HEK293 (cell line): ENCODE measurements around the gene SMR3B.

Experiments
- CTCF ChIA-PET: fragments of 350-600 bp; formaldehyde crosslinking; extraction: SDS; loops from one replicate; lab custom pipeline; 2021; ENCODE audit warnings: antibody characterized with exemption; lab: Yijun Ruan, JAX
- POLR2A ChIA-PET: fragments of 300-600 bp; formaldehyde crosslinking; extraction: SDS; loops from one replicate; lab custom pipeline; 2020; ENCODE audit warnings: antibody characterized with exemption, inconsistent platforms; lab: Yijun Ruan, JAX
- H3K27ac ChIP-seq: fragments of 200-500 bp; sonication (Bioruptor generic); 2 replicates; pipeline ENCODE4 v1.5.1; 2014; ENCODE audit warnings: low read depth, low read length, control low read depth, inconsistent platforms; ENCODE audit errors: extremely low read depth
- H3K36me3 ChIP-seq, 2 experiments: fragments of 200-500 bp in 1 of 2; sonication (Bioruptor generic) in 1 of 2; 1 replicate in 1 of 2; 2 replicates in 1 of 2; pipeline ENCODE4 v1.5.1; 2014 to 2017; ENCODE audit warnings: inconsistent platforms in 2 of 2, low read length in 2 of 2; ENCODE audit not compliant: control insufficient read depth in 2 of 2, insufficient read depth in 1 of 2
- H3K4me1 ChIP-seq: fragments of 200-500 bp; sonication (Bioruptor generic); 2 replicates; pipeline ENCODE4 v1.5.1; 2014; ENCODE audit warnings: mild to moderate bottlenecking, low read length, inconsistent platforms; ENCODE audit not compliant: control insufficient read depth, insufficient read depth
- H3K4me3 ChIP-seq: 2 replicates; pipeline ENCODE4 v1.5.1; 2011; ENCODE audit warnings: low read depth, mild to moderate bottlenecking, control low read depth, low read length, moderate library complexity
- H3K9me3 ChIP-seq: fragments of 200-500 bp; sonication (Bioruptor generic); 2 replicates; pipeline ENCODE4 v1.5.1; 2014; ENCODE audit warnings: low read depth, low read length, inconsistent platforms; ENCODE audit not compliant: control insufficient read depth, insufficient read depth
- AEBP2 ChIP-seq: fragments of 450-650 bp; formaldehyde crosslinking; IDR thresholded peaks from 2 replicates; pipeline ENCODE4 v1.5.1; 2016; ENCODE audit warnings: missing biosample characterization, missing genetic modification characterization, borderline replicate concordance
- EGR2 ChIP-seq: fragments of 450-650 bp; formaldehyde crosslinking; IDR thresholded peaks from 2 replicates; pipeline ENCODE4 v1.5.1; 2016; ENCODE audit warnings: low read depth, missing biosample characterization, missing genetic modification characterization
- OSR2 ChIP-seq: fragments of 450-650 bp; formaldehyde crosslinking; IDR thresholded peaks from 2 replicates; pipeline ENCODE4 v1.5.1; 2016; ENCODE audit warnings: missing biosample characterization, missing genetic modification characterization
- REST ChIP-seq: fragments of 450-650 bp; formaldehyde crosslinking; IDR thresholded peaks from 2 replicates; pipeline ENCODE4 v1.5.1; 2016; ENCODE audit warnings: missing biosample characterization, missing genetic modification characterization
- WT1 ChIP-seq: fragments of 450-650 bp; formaldehyde crosslinking; IDR thresholded peaks from 2 replicates; pipeline ENCODE4 v1.5.1; 2016; ENCODE audit warnings: missing biosample characterization, missing genetic modification characterization
- ZBTB1 ChIP-seq: fragments of 450-650 bp; formaldehyde crosslinking; IDR thresholded peaks from 2 replicates; pipeline ENCODE4 v1.5.1; 2016; ENCODE audit warnings: missing biosample characterization, missing genetic modification characterization
- ZBTB6 ChIP-seq: fragments of 450-650 bp; formaldehyde crosslinking; IDR thresholded peaks from 2 replicates; pipeline ENCODE4 v1.5.1; 2017; ENCODE audit warnings: missing biosample characterization, missing genetic modification characterization
- ZNF112 ChIP-seq: fragments of 450-650 bp; formaldehyde crosslinking; IDR thresholded peaks from 2 replicates; pipeline ENCODE4 v1.5.0; 2017; ENCODE audit warnings: missing biosample characterization, missing genetic modification characterization
- ZNF2 ChIP-seq: fragments of 450-650 bp; formaldehyde crosslinking; IDR thresholded peaks from 2 replicates; pipeline ENCODE4 v1.5.1; 2016; ENCODE audit warnings: missing biosample characterization, missing genetic modification characterization
- ZNF391 ChIP-seq: fragments of 450-650 bp; formaldehyde crosslinking; IDR thresholded peaks from 2 replicates; pipeline ENCODE4 v1.5.1; 2016; ENCODE audit warnings: low read depth, missing biosample characterization, missing genetic modification characterization, borderline replicate concordance
- ZNF433 ChIP-seq: fragments of 450-650 bp; formaldehyde crosslinking; IDR thresholded peaks from 2 replicates; pipeline ENCODE4 v1.5.1; 2016; ENCODE audit warnings: missing biosample characterization, missing genetic modification characterization, low read depth
- ZNF48 ChIP-seq: fragments of 450-650 bp; formaldehyde crosslinking; IDR thresholded peaks from 2 replicates; pipeline ENCODE4 v1.5.1; 2016; ENCODE audit warnings: missing biosample characterization, missing genetic modification characterization
- ZNF514 ChIP-seq: fragments of 450-650 bp; formaldehyde crosslinking; IDR thresholded peaks from 2 replicates; pipeline ENCODE4 v1.5.1; 2016; ENCODE audit warnings: missing biosample characterization, missing genetic modification characterization
- ZNF521 ChIP-seq: fragments of 450-650 bp; formaldehyde crosslinking; IDR thresholded peaks from 2 replicates; pipeline ENCODE4 v1.5.1; 2017; ENCODE audit warnings: missing biosample characterization, mild to moderate bottlenecking, missing genetic modification characterization
- ZNF544 ChIP-seq: fragments of 450-650 bp; formaldehyde crosslinking; IDR thresholded peaks from 2 replicates; pipeline ENCODE4 v1.5.0; 2017; ENCODE audit warnings: missing biosample characterization, missing genetic modification characterization
- ZNF561 ChIP-seq: fragments of 450-650 bp; IDR thresholded peaks from 2 replicates; pipeline ENCODE4 v1.5.1; 2018; ENCODE audit warnings: missing biosample characterization, missing genetic modification characterization, borderline replicate concordance
- ZNF660 ChIP-seq: fragments of 450-650 bp; IDR thresholded peaks from 2 replicates; pipeline ENCODE4 v1.5.1; 2018; ENCODE audit warnings: missing biosample characterization, mild to moderate bottlenecking, missing genetic modification characterization
- ZNF704 ChIP-seq: fragments of 450-650 bp; formaldehyde crosslinking; IDR thresholded peaks from 2 replicates; pipeline ENCODE4 v1.5.1; 2016; ENCODE audit warnings: missing biosample characterization, missing genetic modification characterization
- ZNF785 ChIP-seq: fragments of 450-650 bp; formaldehyde crosslinking; IDR thresholded peaks from 2 replicates; pipeline ENCODE4 v1.5.1; 2016; ENCODE audit warnings: missing biosample characterization, missing genetic modification characterization
- ZNF843 ChIP-seq: fragments of 450-650 bp; formaldehyde crosslinking; IDR thresholded peaks from 2 replicates; pipeline ENCODE4 v1.5.1; 2016; ENCODE audit warnings: missing biosample characterization, missing genetic modification characterization
- ZSCAN16 ChIP-seq: fragments of 450-650 bp; formaldehyde crosslinking; IDR thresholded peaks from 2 replicates; pipeline ENCODE4 v1.5.1; 2016; ENCODE audit warnings: missing biosample characterization, missing genetic modification characterization

SMR3B gene

GRCh38 chr4:70425306-70425705 lies 42.4 kb downstream of the SMR3B start:
- CTCF ChIA-PET: no interaction called here

GRCh38 chr4:70426789-70427188 lies 43.9 kb downstream of the SMR3B start:
- Histone ChIP-seq H3K4me1 (no peaks in the 10 kb centered on the region), H3K27ac (no peak overlapping the region), H3K9me3 (no peaks in the 10 kb centered on the region), H3K4me3 (no peak overlapping the region), H3K36me3 (no peaks in the 10 kb centered on the region)
- ChIA-PET CTCF (no interaction called here), POLR2A (no interaction called here)
- TF ChIP-seq ZNF521 (tag by site-specific recombination) (no peak), ZNF544 (tag by site-specific recombination) (no peak)

More at GRCh38 chr4:70425306-70425705, 42.4 kb downstream of the SMR3B start:
- Histone ChIP-seq H3K27ac (no peak overlapping the region), H3K36me3 (no peaks in the 10 kb centered on the region), H3K9me3 (no peaks in the 10 kb centered on the region), H3K4me3 (no peak overlapping the region), H3K4me1 (no peaks in the 10 kb centered on the region)
- POLR2A ChIA-PET: no interaction called here
- TF ChIP-seq AEBP2 (tag by site-specific recombination) (no peak), ZNF514 (no peak), ZBTB1 (tag by site-specific recombination) (no peak)

GRCh38 chr4:70437197-70437596 lies 54.3 kb downstream of the SMR3B start:
- Histone ChIP-seq H3K4me3 (no peak overlapping the region), H3K4me1 (no peaks in the 10 kb centered on the region), H3K9me3 (no peaks in the 10 kb centered on the region), H3K27ac (no peak overlapping the region), H3K36me3 (no peaks in the 10 kb centered on the region)
- TF ChIP-seq ZNF561: no peak
- TF ChIP-seq ZNF112 (tag by site-specific recombination): no peak
- no peak for TF ChIP-seq ZSCAN16 (tag by site-specific recombination)
- TF ChIP-seq OSR2 (tag by site-specific recombination): no peak
- no peak for TF ChIP-seq ZNF2
- no peak for TF ChIP-seq EGR2 (tag by site-specific recombination)
- TF ChIP-seq ZNF704 (tag by site-specific recombination): no peak
- TF ChIP-seq WT1: no peak
- no peak for TF ChIP-seq ZNF843 (tag by site-specific recombination)
- no peak for TF ChIP-seq ZBTB1 (tag by site-specific recombination)
- TF ChIP-seq ZNF521 (tag by site-specific recombination): no peak
- TF ChIP-seq ZNF48 (tag by site-specific recombination): no peak
- TF ChIP-seq ZNF433 (tag by site-specific recombination): no peak
- TF ChIP-seq REST (tag by site-specific recombination): no peak
- TF ChIP-seq ZNF391: no peak
- TF ChIP-seq ZNF785: no peak
- TF ChIP-seq ZBTB6: no peak
- no peak for TF ChIP-seq ZNF660 (tag by site-specific recombination)
- ChIA-PET POLR2A (no interaction called here), CTCF (interaction anchor here (0.7 to 1.3 kb wide), 2 partner anchors 122 to 266 kb away, joined by 3 to 4 read pairs; no protein-coding TSS in a partner anchor)
